ENCODE measurements around the gene CALU. TPM values are rescaled to one million over a fixed set of nuclear protein-coding genes. Genes with fewer than 3 reads are reported as not detected.
A peak's percentile ranks its signal among the peaks of the same experiment; 100 is the strongest.

CALU gene
- polyA plus RNA-seq = 20.8 TPM

- Mint-ChIP-seq H3K27me3 (no peaks in the 10 kb centered on the region), H3K9me3 (no peaks in the 10 kb centered on the region), H3K4me1 (peaks cover 32 to 42% (median 37%) of the 10 kb centered on the region in 3 donors), H3K27ac (peak within 1 kb of the TSS; percentile 54 to 96 (median 78)), H3K36me3 (no peaks in the 10 kb centered on the region), H3K4me3 (peak within 1 kb of the TSS; percentile 95 to 100 (median 98))
Observed at GRCh38 chr7:128739048-128739962, at the start of gene CALU. Gene CALU (plus strand): TSS chr7:128739359. CDS start chr7:128748584, 9,225 bp downstream.

GRCh38 chr7:128691227-128691626, 47.9 kb upstream of the CALU start:
- H3K4me3 Mint-ChIP-seq = no peak overlapping the region
- H3K27me3 Mint-ChIP-seq = peaks cover 4% of the 10 kb centered on the region
- no peaks in the 10 kb centered on the region for H3K9me3 Mint-ChIP-seq
- H3K4me1 Mint-ChIP-seq = no peaks in the 10 kb centered on the region
- no peaks in the 10 kb centered on the region for H3K36me3 Mint-ChIP-seq
- no peak overlapping the region for H3K27ac Mint-ChIP-seq

- H3K27me3 Mint-ChIP-seq = peaks cover 8% of the 10 kb centered on the region
- H3K36me3 Mint-ChIP-seq = no peaks in the 10 kb centered on the region
- H3K4me1 Mint-ChIP-seq = peaks cover 4 to 5% (median 4%) of the 10 kb centered on the region in 3 donors
- no peak overlapping the region for H3K27ac Mint-ChIP-seq
- H3K9me3 Mint-ChIP-seq = no peaks in the 10 kb centered on the region
- no peak overlapping the region for H3K4me3 Mint-ChIP-seq
Observed at GRCh38 chr7:128692623-128693270, 46.4 kb upstream of the CALU start.

GRCh38 chr7:128693373-128694015, 45.7 kb upstream of the CALU start:
- H3K27me3 Mint-ChIP-seq = peaks cover 16% of the 10 kb centered on the region
- no peaks in the 10 kb centered on the region for H3K36me3 Mint-ChIP-seq
- peaks cover 7 to 12% (median 10%) of the 10 kb centered on the region in 3 donors for H3K4me1 Mint-ChIP-seq
- no peak overlapping the region for H3K4me3 Mint-ChIP-seq
- no peaks in the 10 kb centered on the region for H3K9me3 Mint-ChIP-seq
- peak overlapping the region in 1 of 3 donors; percentile 23 for H3K27ac Mint-ChIP-seq

- Mint-ChIP-seq H3K4me1 (peaks cover 7 to 12% (median 10%) of the 10 kb centered on the region in 3 donors), H3K36me3 (no peaks in the 10 kb centered on the region), H3K4me3 (peak overlapping the region in 1 of 4 donors; percentile 54), H3K9me3 (no peaks in the 10 kb centered on the region), H3K27ac (no peak overlapping the region), H3K27me3 (peaks cover 20% of the 10 kb centered on the region)
Observed at GRCh38 chr7:128694738-128695137, 44.4 kb upstream of the CALU start.

- Mint-ChIP-seq H3K27me3 (peaks cover 28% of the 10 kb centered on the region), H3K4me1 (peaks cover 7 to 12% (median 10%) of the 10 kb centered on the region in 3 donors), H3K27ac (no peak overlapping the region), H3K9me3 (no peaks in the 10 kb centered on the region), H3K4me3 (peak overlapping the region; percentile 80 to 95 (median 88)), H3K36me3 (no peaks in the 10 kb centered on the region)
Observed at GRCh38 chr7:128697302-128697905, 41.8 kb upstream of the CALU start.

GRCh38 chr7:128699196-128699712, 39.9 kb upstream of the CALU start:
- no peak overlapping the region for H3K27ac Mint-ChIP-seq
- H3K9me3 Mint-ChIP-seq = no peaks in the 10 kb centered on the region
- H3K4me3 Mint-ChIP-seq = no peak overlapping the region
- H3K4me1 Mint-ChIP-seq = peaks cover 7 to 15% (median 10%) of the 10 kb centered on the region in 3 donors
- peaks cover 28% of the 10 kb centered on the region for H3K27me3 Mint-ChIP-seq
- no peaks in the 10 kb centered on the region for H3K36me3 Mint-ChIP-seq

GRCh38 chr7:128699895-128700294, 39.3 kb upstream of the CALU start:
- peaks cover 29% of the 10 kb centered on the region for H3K27me3 Mint-ChIP-seq

GRCh38 chr7:128701062-128701785, 37.9 kb upstream of the CALU start:
- Mint-ChIP-seq H3K36me3 (no peaks in the 10 kb centered on the region), H3K27me3 (peaks cover 30% of the 10 kb centered on the region), H3K9me3 (no peaks in the 10 kb centered on the region), H3K4me1 (peaks cover 7 to 15% (median 10%) of the 10 kb centered on the region in 3 donors), H3K27ac (no peak overlapping the region), H3K4me3 (no peak overlapping the region)

More at GRCh38 chr7:128699895-128700294, 39.3 kb upstream of the CALU start:
- H3K4me3 Mint-ChIP-seq = no peak overlapping the region
- H3K36me3 Mint-ChIP-seq = no peaks in the 10 kb centered on the region
- peaks cover 7 to 15% (median 10%) of the 10 kb centered on the region in 3 donors for H3K4me1 Mint-ChIP-seq
- no peaks in the 10 kb centered on the region for H3K9me3 Mint-ChIP-seq
- H3K27ac Mint-ChIP-seq = no peak overlapping the region

GRCh38 chr7:128703609-128704241, 35.4 kb upstream of the CALU start:
- H3K27ac Mint-ChIP-seq = no peak overlapping the region
- peaks cover 15% of the 10 kb centered on the region for H3K27me3 Mint-ChIP-seq
- peaks cover 0 to 3% (median 0%) of the 10 kb centered on the region in 3 donors for H3K4me1 Mint-ChIP-seq
- no peak overlapping the region for H3K4me3 Mint-ChIP-seq
- H3K9me3 Mint-ChIP-seq = no peaks in the 10 kb centered on the region
- H3K36me3 Mint-ChIP-seq = no peaks in the 10 kb centered on the region

- peaks cover 0 to 3% (median 0%) of the 10 kb centered on the region in 3 donors for H3K4me1 Mint-ChIP-seq
- H3K36me3 Mint-ChIP-seq = no peaks in the 10 kb centered on the region
- no peaks in the 10 kb centered on the region for H3K9me3 Mint-ChIP-seq
- peaks cover 8% of the 10 kb centered on the region for H3K27me3 Mint-ChIP-seq
- no peak overlapping the region for H3K4me3 Mint-ChIP-seq
- H3K27ac Mint-ChIP-seq = no peak overlapping the region
Observed at GRCh38 chr7:128705891-128706333, 33.2 kb upstream of the CALU start.

GRCh38 chr7:128707752-128708151, 31.4 kb upstream of the CALU start:
- peaks cover 5% of the 10 kb centered on the region for H3K27me3 Mint-ChIP-seq
- no peak overlapping the region for H3K27ac Mint-ChIP-seq
- no peaks in the 10 kb centered on the region for H3K36me3 Mint-ChIP-seq
- H3K9me3 Mint-ChIP-seq = no peaks in the 10 kb centered on the region
- peaks cover 0 to 3% (median 0%) of the 10 kb centered on the region in 3 donors for H3K4me1 Mint-ChIP-seq
- no peak overlapping the region for H3K4me3 Mint-ChIP-seq

GRCh38 chr7:128708235-128708634, 30.9 kb upstream of the CALU start:
- Mint-ChIP-seq H3K27me3 (peaks cover 5% of the 10 kb centered on the region), H3K27ac (peak overlapping the region in 1 of 3 donors; percentile 16), H3K4me3 (no peak overlapping the region), H3K4me1 (peaks cover 0 to 1% (median 0%) of the 10 kb centered on the region in 3 donors), H3K36me3 (no peaks in the 10 kb centered on the region), H3K9me3 (peaks cover 0 to 1% (median 0%) of the 10 kb centered on the region in 3 donors)
